ENCODE results near the gene ADNP2.

ADNP2 gene

GRCh38 chr18:80108739-80109675 is at the start of gene ADNP2:
Gene ADNP2 (plus strand): TSS chr18:80109262. CDS start chr18:80117543, 8,281 bp downstream.
- peak; percentile 89 for DNase-seq

- DNase-seq: no peak
Measured at GRCh38 chr18:80059945-80060344, 49.1 kb upstream of the ADNP2 start.

GRCh38 chr18:80065705-80066104 is 43.4 kb upstream of the ADNP2 start:
- DNase-seq: no peak

GRCh38 chr18:80067321-80067720 is 41.7 kb upstream of the ADNP2 start:
- DNase-seq: no peak

- DNase-seq: no peak
Measured at GRCh38 chr18:80067897-80068296, 41.2 kb upstream of the ADNP2 start.

- DNase-seq: no peak
Measured at GRCh38 chr18:80068571-80069272, 40.3 kb upstream of the ADNP2 start.

- DNase-seq: no peak
Measured at GRCh38 chr18:80070825-80071224, 38.2 kb upstream of the ADNP2 start.

GRCh38 chr18:80074183-80074582 is 34.9 kb upstream of the ADNP2 start:
- no peak for DNase-seq

GRCh38 chr18:80074697-80075096 is 34.4 kb upstream of the ADNP2 start:
- no peak for DNase-seq

GRCh38 chr18:80075940-80076339 is 33.1 kb upstream of the ADNP2 start:
- DNase-seq: no peak

- DNase-seq: no peak
Measured at GRCh38 chr18:80076379-80076778, 32.7 kb upstream of the ADNP2 start.

- DNase-seq: no peak
Measured at GRCh38 chr18:80077873-80078272, 31.2 kb upstream of the ADNP2 start.

GRCh38 chr18:80086281-80086680 is 22.8 kb upstream of the ADNP2 start:
- no peak for DNase-seq

GRCh38 chr18:80088036-80088435 is 21.0 kb upstream of the ADNP2 start:
- no peak for DNase-seq

GRCh38 chr18:80088823-80089222 is 20.2 kb upstream of the ADNP2 start:
- no peak for DNase-seq

- no peak for DNase-seq
Measured at GRCh38 chr18:80095414-80095813, 13.6 kb upstream of the ADNP2 start.

GRCh38 chr18:80096032-80096565 is 13.0 kb upstream of the ADNP2 start:
- DNase-seq: no peak

- no peak for DNase-seq
Measured at GRCh38 chr18:80097201-80097600, 11.9 kb upstream of the ADNP2 start.

GRCh38 chr18:80103231-80103630 is 5.8 kb upstream of the ADNP2 start:
- no peak for DNase-seq

GRCh38 chr18:80104364-80104779 is 4.7 kb upstream of the ADNP2 start:
- no peak for DNase-seq

GRCh38 chr18:80105369-80106167 is 3.5 kb upstream of the ADNP2 start:
- DNase-seq: no peak

- no peak for DNase-seq
Measured at GRCh38 chr18:80106482-80107051, 2.5 kb upstream of the ADNP2 start.

- DNase-seq: no peak
Measured at GRCh38 chr18:80107426-80107825, 1.6 kb upstream of the ADNP2 start.
